ENCODE data around the gene CHN2.

DNA sequence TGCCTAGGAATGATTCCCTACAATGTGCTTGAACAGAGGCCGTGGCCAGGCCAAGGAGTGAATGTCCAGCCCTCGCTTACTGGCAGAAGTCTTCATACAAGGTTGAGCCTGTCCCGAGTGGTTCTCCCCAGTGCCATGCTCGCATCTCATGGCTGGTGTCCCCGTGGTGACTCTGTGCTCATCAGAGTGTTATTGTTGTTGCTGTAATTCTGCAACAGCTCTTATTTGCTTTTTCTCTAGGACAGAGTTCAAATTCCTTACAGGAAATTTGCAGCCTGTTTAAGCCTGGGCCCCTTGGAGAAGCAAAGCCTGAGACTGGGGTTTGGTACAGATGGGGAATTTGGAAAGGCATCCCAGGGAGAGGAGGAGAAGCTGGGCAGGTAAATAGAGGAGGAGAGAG lies 211.3 kb downstream of the CHN2 start:
- TF ChIP-seq CTCF (conservative IDR thresholded peaks at IDR 0.05; ENCODE audit: low read depth, low read length) (no peak), EZH2 (IDR thresholded peaks at IDR 0.05; ENCODE audit: low read length, unreplicated experiment) (no peak)
